Mononuclear cell (primary cell): ENCODE measurements around the gene RPP25. TPM values are rescaled to one million over a fixed set of nuclear protein-coding genes. Genes with fewer than 3 reads are reported as not detected.

ENCODE experiments used
- H3K27me3 ChIP-seq: 2 replicates; pipeline ENCODE4 v1.6.0; 2011; ENCODE audit warnings: low read length, control low read depth; ENCODE audit not compliant: insufficient read depth
- H3K4me1 ChIP-seq: 2 replicates; pipeline ENCODE4 v1.5.1; 2011; ENCODE audit warnings: mild to moderate bottlenecking, low read length, control low read depth; ENCODE audit not compliant: insufficient read depth
- H3K4me3 ChIP-seq: 2 replicates; pipeline ENCODE4 v1.5.1; 2011; ENCODE audit warnings: mild to moderate bottlenecking, low read length, moderate library complexity
- H3K9me3 ChIP-seq: 2 replicates; pipeline ENCODE4 v1.5.1; 2011; ENCODE audit warnings: low read depth, mild to moderate bottlenecking, control low read depth, low read length
- total RNA-seq: library from RNA; depleted of rRNA; stranded (reverse); fragments of >200 nt; gene quantifications from one replicate; pipeline ENCODE4 v1.2.3, GENCODE V29; 2012

RPP25 gene
- total RNA-seq, 1 donor: 0.31 TPM

DNA sequence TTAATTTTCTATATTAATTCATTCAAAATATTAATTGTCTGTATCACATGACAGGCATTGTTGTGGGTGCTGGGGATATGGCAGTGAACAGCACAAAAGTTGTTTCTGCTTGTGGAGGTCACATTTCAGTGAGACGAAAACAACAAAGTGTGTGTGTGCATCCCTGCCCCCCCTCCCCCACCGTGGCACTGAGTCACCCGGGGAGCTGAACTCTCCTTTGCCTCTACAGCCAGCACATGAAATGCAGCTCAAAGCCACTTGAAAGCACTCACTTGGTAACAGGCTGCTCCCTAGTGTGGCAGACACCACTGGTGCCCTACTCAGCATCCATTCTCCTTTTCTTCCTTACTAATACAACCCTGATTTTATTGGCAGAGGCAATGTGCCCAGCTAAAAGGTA is 21.9 kb upstream of the RPP25 start:
- Histone ChIP-seq H3K4me3 (no peak overlapping the region), H3K9me3 (no peaks in the 10 kb centered on the region), H3K4me1 (no peaks in the 10 kb centered on the region), H3K27me3 (no peaks in the 10 kb centered on the region)

DNA sequence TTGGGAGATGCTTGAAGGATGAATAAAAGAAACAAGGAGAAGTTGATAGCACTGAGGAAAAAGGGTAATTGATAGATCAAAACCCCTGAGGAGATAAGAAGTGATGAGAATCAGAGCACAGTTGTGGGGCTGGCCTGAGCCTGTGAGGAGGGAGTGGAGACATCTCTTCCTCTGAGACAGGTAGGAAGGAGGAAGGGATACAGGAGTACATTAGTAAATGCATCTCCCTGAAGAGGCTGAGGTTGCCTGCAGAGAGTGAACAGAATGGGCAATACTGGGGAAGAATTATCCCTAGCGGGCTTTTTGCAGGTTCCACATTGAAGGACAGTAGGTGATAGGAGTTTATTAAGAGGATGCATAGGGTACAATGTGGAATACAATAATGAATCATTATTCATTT is 21.5 kb upstream of the RPP25 start:
- no peaks in the 10 kb centered on the region for H3K9me3 ChIP-seq
- no peak overlapping the region for H3K4me3 ChIP-seq
- H3K27me3 ChIP-seq: no peaks in the 10 kb centered on the region
- H3K4me1 ChIP-seq: no peaks in the 10 kb centered on the region

DNA sequence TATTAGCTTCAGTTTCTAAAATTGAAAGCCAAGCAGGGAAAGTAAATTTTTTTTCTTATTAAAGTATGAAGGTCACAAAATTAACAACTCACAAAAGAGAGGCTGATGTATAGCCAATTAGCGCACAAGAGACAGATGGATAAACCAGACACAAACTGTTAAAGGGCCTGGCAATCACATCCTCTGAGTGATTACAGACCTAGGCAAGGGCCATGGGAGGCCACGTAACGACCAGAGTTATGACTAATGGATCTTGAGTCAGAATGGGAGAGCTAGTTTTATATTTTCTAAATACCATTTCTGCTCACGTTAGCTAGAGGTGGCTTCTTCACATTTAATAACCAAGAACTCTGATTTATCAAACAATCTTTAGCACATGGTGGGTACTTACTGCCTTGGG is 21.0 kb upstream of the RPP25 start:
- no peaks in the 10 kb centered on the region for H3K4me1 ChIP-seq
- no peaks in the 10 kb centered on the region for H3K9me3 ChIP-seq
- no peaks in the 10 kb centered on the region for H3K27me3 ChIP-seq
- no peak overlapping the region for H3K4me3 ChIP-seq

DNA sequence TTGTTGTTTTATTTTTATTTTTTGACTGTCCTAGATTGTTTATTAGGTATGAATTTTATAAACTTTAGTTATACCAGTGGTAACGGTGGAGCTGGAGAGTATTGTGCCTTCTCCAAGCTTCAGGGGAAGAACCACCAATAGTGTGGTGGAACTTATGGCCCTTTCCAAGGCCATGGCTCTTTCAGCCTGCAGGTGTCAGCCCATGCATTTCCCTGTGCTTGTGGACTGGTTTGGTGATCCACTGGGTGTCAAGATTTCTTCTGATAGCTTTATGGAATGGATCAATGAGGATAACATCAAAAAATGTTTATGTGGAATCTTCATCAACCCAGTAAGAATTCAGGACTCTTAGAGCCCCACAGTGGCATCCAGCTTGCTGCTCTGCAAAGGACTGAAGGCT is 19.6 kb upstream of the RPP25 start:
- no peaks in the 10 kb centered on the region for H3K9me3 ChIP-seq

DNA sequence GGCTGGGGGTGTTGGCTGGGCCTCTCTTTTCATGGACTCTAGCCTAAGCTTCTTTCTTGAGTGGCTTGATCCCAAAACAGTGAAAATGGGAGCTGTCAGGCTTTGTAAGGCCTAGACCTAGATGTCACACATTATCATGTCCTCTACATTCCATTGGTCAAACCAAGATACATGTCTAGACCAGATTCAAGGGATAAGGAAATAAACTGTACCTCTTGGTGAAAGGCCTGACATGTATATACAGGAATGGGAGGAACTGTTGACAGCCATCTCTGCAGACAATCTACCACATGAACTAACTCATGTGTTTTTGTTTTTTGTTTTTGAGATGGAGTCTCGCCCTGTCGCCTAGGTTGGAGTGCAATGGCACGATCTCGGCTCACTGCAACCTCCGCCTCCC is 11.1 kb upstream of the RPP25 start:
- Histone ChIP-seq H3K27me3 (no peaks in the 10 kb centered on the region), H3K9me3 (no peaks in the 10 kb centered on the region), H3K4me1 (no peaks in the 10 kb centered on the region), H3K4me3 (no peak overlapping the region)

More for the DNA sequence above, 19.6 kb upstream of the RPP25 start:
- Histone ChIP-seq H3K4me3 (no peak overlapping the region), H3K27me3 (no peaks in the 10 kb centered on the region), H3K4me1 (no peaks in the 10 kb centered on the region)

DNA sequence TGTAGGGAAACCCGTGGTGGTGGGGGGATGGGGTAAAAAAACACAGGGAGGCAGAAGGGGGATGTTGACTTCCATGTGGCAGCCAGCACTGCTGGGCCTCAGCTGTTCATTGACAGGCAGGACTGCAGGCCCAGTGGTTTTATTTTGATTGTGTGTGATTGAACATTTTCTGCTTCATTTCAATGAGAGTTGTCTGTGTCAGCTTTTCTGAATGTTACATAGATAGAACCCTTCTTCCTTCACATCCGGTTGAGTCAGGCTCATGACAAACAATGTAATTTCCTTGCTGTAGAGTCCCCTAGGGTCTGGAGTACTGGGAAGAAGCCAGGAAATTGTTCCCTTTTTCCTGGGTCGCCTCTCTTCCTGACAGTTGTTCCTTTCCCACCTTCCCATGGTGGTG is 8.2 kb upstream of the RPP25 start:
- H3K27me3 ChIP-seq: peaks cover 15% of the 10 kb centered on the region
- H3K9me3 ChIP-seq: no peaks in the 10 kb centered on the region
- H3K4me3 ChIP-seq: no peak overlapping the region
- H3K4me1 ChIP-seq: no peaks in the 10 kb centered on the region

DNA sequence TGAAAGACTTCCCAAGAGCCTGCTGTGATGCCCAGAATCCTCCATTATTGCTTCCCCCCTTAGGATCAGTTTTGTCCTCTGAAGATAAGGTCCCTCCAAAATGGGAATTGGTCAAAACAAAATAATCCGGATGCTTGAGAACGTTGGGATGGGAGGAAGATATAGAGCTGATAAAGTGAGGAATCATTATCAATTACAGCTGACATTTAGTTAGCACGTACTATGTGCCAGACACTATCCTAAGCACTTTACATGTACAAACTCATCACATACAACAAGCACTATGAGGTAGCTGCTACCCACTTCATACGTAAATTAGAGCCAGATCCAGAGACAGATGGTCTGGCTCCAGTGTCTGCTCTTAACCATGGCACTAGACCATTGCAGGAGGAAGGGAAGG is 6.6 kb upstream of the RPP25 start:
- H3K4me1 ChIP-seq: peaks cover 10% of the 10 kb centered on the region
- H3K4me3 ChIP-seq: no peak overlapping the region
- peaks cover 28% of the 10 kb centered on the region for H3K27me3 ChIP-seq

DNA sequence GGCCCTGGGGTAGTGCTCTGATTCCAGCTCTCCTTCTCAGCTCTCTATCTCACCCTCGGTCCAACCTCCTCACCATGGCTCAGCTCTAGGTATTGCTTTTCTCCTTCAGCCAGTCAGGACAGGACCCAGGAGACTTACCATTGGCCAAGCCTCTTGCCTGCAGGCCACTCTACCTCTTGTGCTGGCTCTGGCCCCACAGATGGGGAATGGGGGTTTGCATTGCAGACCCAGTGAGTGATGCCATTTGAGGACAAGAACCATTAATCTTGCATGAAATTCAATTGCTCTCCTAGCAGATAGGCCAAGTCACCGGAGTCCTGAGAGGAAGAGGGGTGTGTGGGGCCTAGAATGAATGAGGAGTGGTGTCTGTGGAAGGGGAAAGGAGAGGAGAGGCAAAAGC is 6.1 kb upstream of the RPP25 start:
- Histone ChIP-seq H3K4me1 (peaks cover 15% of the 10 kb centered on the region), H3K27me3 (peaks cover 33% of the 10 kb centered on the region), H3K9me3 (no peaks in the 10 kb centered on the region), H3K4me3 (no peak overlapping the region)

More for the DNA sequence above, 6.6 kb upstream of the RPP25 start:
- no peaks in the 10 kb centered on the region for H3K9me3 ChIP-seq

DNA sequence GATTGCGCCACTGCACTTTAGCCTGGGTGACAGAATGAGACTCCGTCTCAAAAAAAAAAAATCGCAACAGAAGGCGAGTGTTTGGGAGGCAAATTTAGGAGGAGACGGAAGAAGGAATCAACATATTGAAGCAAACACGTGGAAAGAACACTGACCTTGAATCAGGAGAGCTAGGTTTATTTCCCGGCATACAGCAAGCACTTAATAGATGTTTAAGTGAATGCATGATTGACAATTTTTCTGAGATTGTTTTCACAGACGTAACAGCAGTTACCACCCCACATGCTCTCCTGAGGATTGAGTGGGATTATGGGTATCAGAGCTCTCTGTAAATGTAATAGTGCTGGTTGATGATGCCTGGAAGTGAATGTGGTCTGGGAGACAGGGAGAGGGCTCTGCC is 5.6 kb upstream of the RPP25 start:
- Histone ChIP-seq H3K4me1 (peaks cover 20% of the 10 kb centered on the region), H3K4me3 (no peak overlapping the region), H3K9me3 (no peaks in the 10 kb centered on the region), H3K27me3 (peaks cover 38% of the 10 kb centered on the region)

DNA sequence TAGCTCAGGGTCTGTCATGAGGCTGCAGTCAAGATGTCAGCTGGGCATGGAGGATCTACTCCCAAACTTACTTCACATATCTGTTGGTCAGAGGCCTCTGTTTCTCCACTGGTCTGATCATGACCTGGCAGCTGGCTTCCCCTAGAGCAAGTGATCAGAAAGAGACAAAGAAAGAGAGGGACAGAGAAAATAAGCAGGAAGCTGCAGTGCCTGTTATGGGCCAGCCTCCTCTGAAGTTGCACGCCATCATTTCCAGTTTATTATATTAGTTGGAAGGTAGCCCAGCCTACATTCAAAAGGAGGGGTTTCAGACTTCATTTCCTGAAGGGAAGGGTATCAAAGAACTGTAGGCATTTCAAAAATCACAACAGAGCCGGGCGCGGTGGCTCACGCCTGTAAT is 5.0 kb upstream of the RPP25 start:
- peaks cover 26% of the 10 kb centered on the region for H3K4me1 ChIP-seq
- H3K9me3 ChIP-seq: no peaks in the 10 kb centered on the region
- peaks cover 40% of the 10 kb centered on the region for H3K27me3 ChIP-seq
- no peak overlapping the region for H3K4me3 ChIP-seq

DNA sequence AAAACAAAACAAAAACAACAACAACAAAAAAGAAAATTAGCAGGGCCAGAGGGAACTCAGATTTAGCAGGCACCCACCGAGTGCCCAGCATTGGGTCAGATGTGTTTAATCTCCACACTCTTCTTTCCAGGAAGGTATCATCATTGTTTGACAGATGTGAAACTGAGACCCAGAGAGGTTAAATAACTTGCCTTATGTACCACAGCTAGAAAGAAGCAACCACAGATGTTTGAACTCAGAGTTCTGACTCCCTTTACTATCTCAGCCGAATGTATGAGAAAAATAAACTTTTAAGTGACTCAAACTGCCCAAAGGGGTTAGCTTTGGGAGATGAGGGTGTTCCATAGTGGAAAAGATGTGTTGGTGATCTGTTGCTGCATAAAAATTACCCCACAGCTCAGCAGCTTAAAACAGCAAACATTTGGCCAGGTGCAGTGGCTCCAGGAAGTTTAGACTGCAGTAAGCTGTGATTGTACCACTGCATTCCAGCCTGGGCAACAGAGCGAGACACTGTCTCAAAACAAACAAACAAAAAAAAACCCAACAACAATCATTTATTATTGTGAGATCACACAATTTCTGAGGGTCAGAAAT is 4.5 kb upstream of the RPP25 start:
- Histone ChIP-seq H3K4me1 (peaks cover 31% of the 10 kb centered on the region), H3K4me3 (no peak overlapping the region), H3K9me3 (no peaks in the 10 kb centered on the region), H3K27me3 (peaks cover 40% of the 10 kb centered on the region)

DNA sequence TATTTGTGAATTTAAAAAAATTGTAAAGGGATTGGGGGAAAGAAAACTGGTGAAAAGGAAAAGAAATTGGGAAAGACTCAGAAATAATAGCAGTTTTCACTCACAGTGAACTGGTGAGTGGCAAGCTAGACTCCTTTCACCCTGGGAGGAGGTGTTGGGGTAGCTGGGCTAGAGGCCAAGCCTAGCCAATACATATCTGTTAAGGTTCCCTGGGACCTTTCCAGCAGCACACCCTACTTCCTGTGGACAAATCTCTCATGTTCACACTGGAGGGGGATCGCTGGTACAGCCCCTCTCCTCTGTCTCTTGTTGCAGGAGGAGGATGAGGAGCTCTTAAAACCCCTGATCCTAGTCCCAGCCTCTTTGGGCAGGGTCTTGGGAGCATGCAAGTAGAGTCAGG is 3.7 kb upstream of the RPP25 start:
- H3K9me3 ChIP-seq: no peaks in the 10 kb centered on the region
- no peak overlapping the region for H3K4me3 ChIP-seq
- peaks cover 45% of the 10 kb centered on the region for H3K27me3 ChIP-seq
- peaks cover 39% of the 10 kb centered on the region for H3K4me1 ChIP-seq

DNA sequence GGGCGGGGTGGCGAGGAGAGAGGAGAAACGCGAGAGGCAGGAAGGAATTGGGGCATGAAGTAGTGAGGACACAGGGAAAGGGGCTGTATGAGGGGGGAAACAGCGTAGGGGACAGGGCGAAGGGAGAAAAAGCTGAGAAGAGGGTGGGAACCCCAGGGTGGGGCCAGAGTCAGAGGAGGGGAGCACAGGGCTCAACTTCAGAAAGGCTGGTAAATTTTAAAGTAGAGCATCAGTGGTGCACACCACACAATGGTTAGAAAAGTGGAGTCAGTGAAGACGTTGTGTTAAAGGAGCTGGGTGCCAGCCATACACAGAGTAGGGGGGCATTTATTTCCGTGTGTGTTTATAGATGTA is 3.0 kb upstream of the RPP25 start:
- Histone ChIP-seq H3K27me3 (peaks cover 45% of the 10 kb centered on the region), H3K9me3 (no peaks in the 10 kb centered on the region), H3K4me1 (peaks cover 42% of the 10 kb centered on the region), H3K4me3 (no peak overlapping the region)

DNA sequence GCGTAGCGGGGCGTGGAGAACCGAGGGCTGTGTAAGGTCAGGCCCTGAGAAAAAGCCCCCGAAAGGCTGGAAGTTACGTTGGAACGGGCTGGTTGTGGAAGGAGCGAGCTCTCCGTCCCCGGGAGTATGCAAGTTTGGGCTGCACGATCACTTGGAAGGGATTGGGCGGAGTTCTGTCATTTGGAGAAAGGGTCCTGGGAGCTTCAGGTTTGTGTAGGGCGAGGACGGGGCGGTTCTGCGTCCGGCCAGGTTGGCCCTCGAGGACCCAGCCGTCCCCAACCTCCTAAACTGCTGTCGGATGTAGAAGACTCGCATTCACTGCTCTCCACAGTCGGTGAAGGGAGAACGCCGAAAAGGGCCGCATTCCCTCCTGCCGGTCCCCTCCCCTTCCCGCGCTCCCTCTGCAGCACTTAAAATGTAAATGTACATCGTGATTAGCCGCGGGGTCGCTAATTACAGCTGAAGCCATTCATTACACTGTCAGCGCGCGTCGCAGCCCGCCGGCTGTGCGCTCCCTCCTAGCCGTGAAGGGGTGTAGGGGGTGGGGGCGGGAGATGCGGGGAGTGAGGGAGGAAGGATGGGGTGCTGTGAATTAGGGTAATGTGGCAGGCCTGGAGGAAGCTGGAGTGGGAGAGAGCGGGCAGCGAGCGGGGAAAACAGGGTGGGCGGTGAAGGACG is 2.5 kb upstream of the RPP25 start:
- H3K9me3 ChIP-seq: no peaks in the 10 kb centered on the region
- H3K4me3 ChIP-seq: no peak overlapping the region
- peaks cover 45% of the 10 kb centered on the region for H3K27me3 ChIP-seq
- H3K4me1 ChIP-seq: peaks cover 42% of the 10 kb centered on the region

DNA sequence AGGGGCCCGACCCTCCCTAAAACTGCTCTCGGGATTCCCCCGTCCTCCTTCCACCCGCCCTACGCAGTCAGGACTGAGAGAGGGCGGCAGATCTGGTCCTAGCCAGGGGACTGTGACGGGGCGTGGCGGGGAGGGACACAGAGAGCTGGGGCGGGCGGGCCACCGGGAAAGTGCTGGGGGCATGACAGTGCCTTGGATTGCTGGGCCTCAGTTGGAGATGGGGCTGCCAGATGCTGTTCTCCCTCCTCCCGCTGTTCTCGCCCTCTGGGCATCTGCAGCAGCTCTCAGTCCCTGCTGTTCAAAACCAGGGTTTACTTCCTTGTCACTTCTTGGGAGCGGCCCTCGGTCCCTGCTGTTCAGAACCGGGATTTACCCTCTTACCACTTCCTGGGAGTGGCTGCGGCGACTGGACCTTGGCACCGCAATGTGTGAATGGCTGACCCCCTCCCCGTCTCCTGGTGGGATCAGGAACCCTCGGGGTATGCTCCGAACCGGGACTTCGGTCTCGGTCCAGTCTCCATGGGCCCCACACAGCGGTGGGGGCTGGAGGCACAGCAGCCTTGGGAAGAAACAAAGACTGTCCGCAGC is 1.8 kb upstream of the RPP25 start:
- H3K9me3 ChIP-seq: no peaks in the 10 kb centered on the region
- peaks cover 45% of the 10 kb centered on the region for H3K27me3 ChIP-seq
- no peak overlapping the region for H3K4me3 ChIP-seq
- peaks cover 42% of the 10 kb centered on the region for H3K4me1 ChIP-seq

DNA sequence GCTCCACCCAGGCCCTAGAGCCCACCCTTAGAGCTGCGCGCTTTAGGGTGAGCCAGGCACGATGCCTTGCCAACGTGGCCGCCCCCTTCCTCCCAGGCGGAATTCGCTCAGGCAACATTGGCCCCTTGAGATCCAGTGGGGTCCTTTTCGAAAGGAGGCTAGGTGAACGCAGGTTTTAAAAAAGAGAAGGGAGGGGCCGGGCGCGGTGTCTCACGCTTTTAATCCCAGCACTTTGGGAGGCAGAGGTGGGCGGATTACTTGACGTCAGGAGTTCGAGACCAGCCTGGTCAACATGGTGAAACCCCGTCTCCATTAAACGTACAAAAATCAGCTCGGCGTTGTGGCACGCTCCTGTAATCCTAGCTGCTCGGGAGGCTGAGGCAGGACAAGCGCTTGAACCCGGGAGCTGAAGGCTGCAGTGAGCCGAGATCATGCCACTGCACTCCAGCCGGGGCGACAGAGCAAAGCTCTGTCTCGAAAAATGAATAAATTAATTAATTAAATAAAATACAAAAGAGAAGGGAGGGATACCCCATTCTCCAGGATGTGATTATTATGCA is 984 bp upstream of the RPP25 start:
- Histone ChIP-seq H3K4me3 (peak overlapping the region; percentile 41), H3K27me3 (peaks cover 45% of the 10 kb centered on the region), H3K4me1 (peaks cover 42% of the 10 kb centered on the region), H3K9me3 (no peaks in the 10 kb centered on the region)
